ENCODE measurements around the gene AGBL1.

DNA sequence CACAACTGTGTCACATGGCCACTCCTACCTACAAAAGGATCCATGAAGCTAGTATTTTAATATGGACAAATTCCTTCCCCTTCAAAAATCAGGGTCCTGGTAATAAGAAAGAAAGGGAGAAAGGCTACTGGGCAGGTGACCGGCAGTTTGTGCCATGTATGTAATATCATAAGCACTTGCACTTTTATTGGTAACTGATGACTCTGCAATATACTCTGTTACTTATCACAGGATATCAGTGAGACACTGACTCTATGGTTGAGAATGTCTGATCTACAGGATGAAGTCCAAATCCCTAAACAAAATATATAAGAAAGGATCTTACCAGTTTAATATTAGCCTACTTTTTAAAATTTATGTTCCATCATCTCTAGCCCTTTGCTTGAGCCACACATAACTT is 315.2 kb downstream of the AGBL1 start:
- TF ChIP-seq CTCF (IDR thresholded peaks at IDR 0.05; ENCODE audit: insufficient read depth, low read length): no peak
- TF ChIP-seq POLR2AphosphoS5 (IDR thresholded peaks at IDR 0.05; ENCODE audit: low read depth): no peak

Data from HL-60 (cell line).